GM21381 (cell line): ENCODE measurements around the gene MSRB1.
A peak's percentile ranks its signal among the peaks of the same experiment; 100 is the strongest.
"Not testable (repeated sequence)": the region's sequence is repeated elsewhere in the genome, so short reads cannot be mapped to it uniquely, and the experiment has no call there.

Experiments
- ATAC-seq: cut with Tn5 transposase; IDR thresholded peaks from one replicate; pipeline ENCODE4 v1.9.1; 2021; ENCODE audit warnings: mild to moderate bottlenecking, moderate library complexity; ENCODE audit not compliant: unreplicated experiment

The MSRB1 gene

DNA sequence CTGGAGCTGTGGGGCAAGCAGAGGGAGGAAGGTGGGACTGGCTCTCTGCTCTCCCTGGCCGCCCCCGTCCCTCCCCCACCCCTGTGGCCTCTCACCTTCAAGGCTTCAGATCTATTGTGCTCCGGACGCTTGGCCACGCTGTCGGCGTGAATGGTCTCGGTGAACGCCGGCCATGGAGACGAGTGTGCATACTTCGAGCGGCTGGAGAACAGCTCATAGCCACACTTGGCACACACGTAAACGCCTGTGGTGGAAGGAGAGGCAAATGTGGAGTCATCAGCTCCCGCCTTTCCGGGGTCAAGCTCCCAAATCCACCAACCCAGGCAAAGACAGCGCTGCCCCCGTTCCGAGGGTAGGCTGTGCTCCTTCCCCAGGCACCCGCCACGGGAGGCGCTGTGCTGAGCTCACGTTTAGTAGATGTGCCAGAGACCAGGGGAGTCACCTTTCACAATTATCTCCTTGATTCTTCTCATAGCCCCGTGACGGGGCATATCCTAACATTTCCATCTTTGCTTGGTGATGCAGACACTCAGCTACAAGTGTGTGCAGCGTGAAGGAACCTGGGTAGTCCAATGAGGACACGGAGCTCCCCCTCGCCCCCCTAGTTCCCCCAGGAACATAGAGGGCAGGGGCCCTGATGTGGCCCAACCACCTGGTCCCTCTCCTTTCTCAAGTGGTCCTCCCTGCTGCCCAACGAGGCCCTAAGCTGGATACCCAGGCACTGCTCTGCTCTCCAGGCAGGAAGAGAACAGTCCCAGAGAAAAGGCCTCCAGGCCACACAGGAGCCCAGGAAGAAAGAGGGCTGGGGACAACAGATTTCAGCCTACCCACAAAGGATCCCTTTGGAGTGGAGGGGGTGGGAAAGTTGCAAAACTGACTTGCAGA lies 1.6 kb downstream of the MSRB1 start:
- ATAC-seq: no peak

DNA sequence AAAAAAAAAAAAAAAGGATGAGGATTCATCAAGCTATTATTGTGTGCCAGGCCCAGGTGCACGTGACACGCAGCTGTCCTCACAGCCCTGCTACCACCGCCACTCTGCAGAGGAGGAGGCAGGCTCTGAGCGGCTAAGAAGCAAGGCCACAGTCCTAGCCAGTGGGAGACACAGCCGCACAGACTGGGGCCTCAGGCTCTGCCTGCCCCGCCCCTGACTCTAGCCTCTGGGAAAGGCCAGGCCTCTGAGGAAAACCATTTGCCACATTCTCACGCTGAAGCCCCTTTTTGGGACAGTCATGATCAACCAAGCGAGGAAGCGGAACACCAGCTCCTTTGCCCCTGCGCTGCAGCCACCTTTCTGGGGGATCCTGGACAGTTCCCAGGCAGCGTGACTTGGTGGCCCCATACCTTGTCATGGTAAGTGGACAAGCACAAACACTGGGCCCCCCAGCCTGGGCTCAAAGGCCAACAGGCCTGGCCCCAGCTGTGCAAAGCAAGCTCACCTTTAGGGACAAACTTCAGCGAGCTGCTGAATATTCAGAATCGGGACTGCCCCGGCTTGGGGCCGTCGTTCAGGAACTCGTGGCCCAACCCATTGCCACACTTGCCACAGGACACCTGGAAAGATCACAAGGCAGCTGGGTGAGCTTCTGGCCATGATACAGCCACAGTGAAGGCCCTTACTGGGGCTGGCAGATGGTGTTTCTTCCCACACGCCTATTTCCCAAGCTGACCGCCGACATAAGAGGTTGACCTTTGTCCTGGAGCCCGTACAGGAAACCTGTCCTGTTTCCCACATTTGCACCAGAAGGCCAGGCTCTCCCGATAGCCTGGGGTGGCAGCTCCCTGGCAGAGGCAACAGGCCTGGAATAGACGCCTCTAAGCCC lies 2.5 kb downstream of the MSRB1 start:
- ATAC-seq: no peak

DNA sequence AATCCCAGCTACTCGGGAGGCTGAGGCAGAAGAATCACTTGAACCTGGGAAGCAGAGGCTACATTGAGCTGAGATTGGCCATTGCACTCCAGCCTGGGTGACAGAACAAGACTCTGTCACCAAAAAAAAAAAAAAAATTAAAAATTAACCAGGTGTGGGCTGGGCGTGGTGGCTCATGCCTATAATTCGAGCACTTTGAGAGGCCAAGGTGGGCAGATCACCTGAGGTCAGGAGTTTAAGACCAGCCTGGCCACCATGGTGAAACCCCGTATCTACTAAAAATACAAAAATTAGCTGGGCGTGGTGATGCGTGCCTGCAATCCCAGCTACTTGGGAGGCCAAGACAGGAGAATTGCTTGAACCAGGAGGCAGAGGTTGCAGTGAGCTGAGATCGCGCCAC lies 3.2 kb downstream of the MSRB1 start:
- ATAC-seq: not testable (repeated sequence)

- no peak for ATAC-seq
Observed at GRCh38 chr16:1938910-1939309, 4.1 kb downstream of the MSRB1 start.

GRCh38 chr16:1938316-1938715 lies 4.7 kb downstream of the MSRB1 start:
- ATAC-seq: no peak

GRCh38 chr16:1936945-1937479 lies 6.0 kb downstream of the MSRB1 start:
- ATAC-seq: no peak

- ATAC-seq: no peak
Observed at GRCh38 chr16:1933097-1933661, 9.8 kb downstream of the MSRB1 start.

- ATAC-seq: no peak
Observed at GRCh38 chr16:1932050-1933028, 10.7 kb downstream of the MSRB1 start.

DNA sequence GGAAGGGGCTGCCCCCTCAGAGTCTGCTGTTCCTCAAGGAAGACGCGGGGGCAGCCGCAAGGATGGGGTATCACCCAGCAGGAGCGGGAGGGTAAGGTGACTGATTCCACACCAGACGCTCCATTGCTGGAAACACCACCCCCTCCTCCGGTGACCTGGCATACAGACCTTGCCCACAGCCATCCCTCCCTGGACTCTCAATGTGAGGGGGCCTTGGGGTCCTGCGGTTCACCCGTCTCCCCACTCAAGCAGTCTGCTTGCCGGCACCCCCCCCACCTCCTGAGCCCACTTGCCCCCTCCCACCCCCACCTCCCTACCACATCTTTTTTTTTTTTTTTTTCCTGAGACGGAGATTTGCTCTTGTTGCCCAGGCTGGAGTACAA lies 12.7 kb downstream of the MSRB1 start:
- no peak for ATAC-seq

- ATAC-seq: peak; percentile 88
Observed at GRCh38 chr16:1929578-1930337, 13.2 kb downstream of the MSRB1 start.

- ATAC-seq: no peak
Observed at GRCh38 chr16:1929105-1929504, 13.9 kb downstream of the MSRB1 start.

GRCh38 chr16:1926271-1926670 lies 16.7 kb downstream of the MSRB1 start:
- no peak for ATAC-seq

DNA sequence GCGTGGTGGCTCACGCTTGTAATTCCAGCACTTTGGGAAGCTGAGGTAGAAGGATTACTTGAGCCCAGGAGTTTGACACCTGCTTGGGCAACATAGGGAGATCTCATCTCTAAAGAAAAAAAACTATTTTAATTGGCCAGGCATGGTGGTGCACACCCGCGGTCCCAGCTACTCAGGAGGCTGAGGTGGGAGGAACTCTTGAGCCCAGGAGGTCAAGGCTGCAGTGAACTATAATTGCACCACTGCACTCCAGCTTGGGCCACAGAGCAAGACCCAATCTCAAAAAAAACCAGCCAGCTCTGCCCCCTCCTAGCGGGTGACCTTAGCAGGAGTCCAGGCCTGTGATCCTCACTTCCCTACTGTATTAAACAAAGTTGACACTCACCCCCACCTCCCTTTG lies 18.9 kb downstream of the MSRB1 start:
- no peak for ATAC-seq

DNA sequence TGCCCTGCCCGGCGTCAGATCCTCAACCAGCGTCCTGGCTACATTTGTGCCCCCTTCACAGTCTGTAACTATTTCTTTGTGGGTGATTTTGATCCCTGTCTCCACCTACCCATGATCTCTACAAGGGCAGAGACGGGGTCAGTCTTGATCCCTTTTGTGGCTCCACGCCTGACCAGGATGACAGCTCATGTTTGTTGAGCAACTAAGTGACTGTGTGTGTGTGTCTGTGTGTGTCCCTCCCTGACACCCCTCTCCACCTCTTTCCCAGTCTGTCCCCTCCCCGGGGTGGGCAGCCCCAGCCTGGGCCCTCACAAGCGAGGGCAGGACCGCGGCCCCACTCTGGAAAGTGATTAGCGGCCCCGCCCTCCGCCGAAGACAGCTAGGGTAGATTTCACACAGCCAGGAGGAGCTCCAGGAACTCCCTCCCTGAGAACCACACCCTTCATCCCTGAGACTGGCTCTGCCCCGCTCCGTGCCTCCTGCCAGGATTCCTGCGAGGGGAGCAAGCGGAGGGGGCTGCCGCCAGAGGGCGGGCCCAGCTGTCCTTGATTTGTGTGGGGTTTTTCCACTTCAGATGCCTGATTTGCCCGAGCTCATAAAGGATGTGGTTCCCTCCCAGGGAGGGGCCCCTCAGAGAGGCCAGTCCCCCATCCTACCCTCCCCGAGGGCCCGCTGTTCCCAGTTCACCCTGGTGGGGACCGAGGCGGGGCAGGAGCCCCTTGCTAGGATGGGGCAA lies 19.5 kb downstream of the MSRB1 start:
- no peak for ATAC-seq

GRCh38 chr16:1922357-1922756 lies 20.6 kb downstream of the MSRB1 start:
- no peak for ATAC-seq

DNA sequence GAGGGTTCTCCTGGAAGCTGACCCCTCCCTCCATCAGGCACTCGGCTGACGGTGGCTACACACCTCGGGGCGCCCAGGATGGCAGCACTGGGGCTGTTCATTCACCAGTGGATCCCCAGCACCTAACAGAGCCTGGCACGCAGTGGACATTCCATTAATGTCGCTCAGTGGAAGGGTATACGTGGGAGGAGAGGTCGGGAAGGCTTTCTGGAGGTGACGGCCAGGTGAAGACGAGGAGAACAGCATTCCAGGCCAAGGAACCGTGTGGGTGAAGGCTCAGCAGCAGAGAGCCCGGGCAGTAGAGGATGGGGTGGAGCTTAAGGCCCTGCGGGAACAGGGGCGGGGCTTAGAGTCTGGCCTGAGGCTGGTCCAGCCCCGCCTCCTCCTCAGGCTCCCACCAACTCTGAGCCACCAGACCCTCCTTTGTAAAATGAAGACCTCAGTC lies 22.2 kb downstream of the MSRB1 start:
- no peak for ATAC-seq

DNA sequence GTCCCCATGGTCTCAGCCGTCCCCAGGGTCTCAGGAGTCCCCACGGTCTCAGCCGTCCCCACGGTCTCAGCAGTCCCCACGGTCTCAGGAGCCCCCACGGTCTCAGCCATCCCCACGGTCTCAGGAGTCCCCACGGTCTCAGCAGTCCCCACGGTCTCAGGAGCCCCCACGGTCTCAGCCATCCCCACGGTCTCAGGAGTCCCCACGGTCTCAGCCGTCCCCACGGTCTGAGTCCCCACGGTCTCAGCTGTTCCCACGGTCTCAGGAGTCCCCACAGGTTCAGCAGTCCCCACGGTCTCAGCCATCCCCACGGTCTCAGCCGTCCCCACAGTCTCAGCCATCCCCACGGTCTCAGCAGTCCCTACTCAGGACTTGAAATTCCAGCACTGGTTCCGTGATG lies 22.9 kb downstream of the MSRB1 start:
- not testable (repeated sequence) for ATAC-seq

GRCh38 chr16:1919327-1919998 lies 23.5 kb downstream of the MSRB1 start:
- no peak for ATAC-seq
